Adipocyte (in vitro differentiated cells): ENCODE results near the gene CEP162.
"Not testable (repeated sequence)": the region's sequence is repeated elsewhere in the genome, so short reads cannot be mapped to it uniquely, and the experiment has no call there.

Experiments
- DNase-seq: peaks from one replicate; pipeline ENCODE4 v3.0.0-alpha.2; 2015; ENCODE audit warnings: low read depth
- H3K27me3 ChIP-seq: replicated peaks from 2 replicates; pipeline ENCODE4 v1.7.0; 2013; ENCODE audit warnings: mild to moderate bottlenecking, low read length, moderate library complexity; ENCODE audit not compliant: control insufficient read depth, insufficient read depth
- H3K36me3 ChIP-seq: 2 replicates; pipeline ENCODE4 v1.7.0; 2013; ENCODE audit warnings: low read length, mild to moderate bottlenecking, moderate library complexity; ENCODE audit not compliant: control insufficient read depth, insufficient read depth, severe bottlenecking
- H3K4me1 ChIP-seq: 2 replicates; pipeline ENCODE4 v1.7.0; 2013; ENCODE audit warnings: mild to moderate bottlenecking, low read length, moderate library complexity; ENCODE audit not compliant: control insufficient read depth, insufficient read depth
- H3K4me3 ChIP-seq: 2 replicates; pipeline ENCODE4 v1.7.0; 2013; ENCODE audit warnings: mild to moderate bottlenecking, low read length, moderate library complexity
- H3K9ac ChIP-seq: 2 replicates; pipeline ENCODE4 v1.7.0; 2013; ENCODE audit warnings: mild to moderate bottlenecking, low read length, moderate library complexity
- H3K9me3 ChIP-seq: 2 replicates; pipeline ENCODE4 v1.7.0; 2013; ENCODE audit warnings: mild to moderate bottlenecking, low read length, moderate library complexity; ENCODE audit not compliant: control insufficient read depth

Gene CEP162

GRCh38 chr6:84258268-84258667, 30.8 kb upstream of the CEP162 start:
- no peak overlapping the region for H3K9ac ChIP-seq
- H3K4me1 ChIP-seq, result peaks cover 3% of the 10 kb centered on the region
- peak; percentile 8 for DNase-seq
- H3K4me3 ChIP-seq, result peak overlapping the region; percentile 61
- H3K9me3 ChIP-seq, result no peaks in the 10 kb centered on the region
- no peaks in the 10 kb centered on the region for H3K27me3 ChIP-seq
- H3K36me3 ChIP-seq, result no peaks in the 10 kb centered on the region

DNA sequence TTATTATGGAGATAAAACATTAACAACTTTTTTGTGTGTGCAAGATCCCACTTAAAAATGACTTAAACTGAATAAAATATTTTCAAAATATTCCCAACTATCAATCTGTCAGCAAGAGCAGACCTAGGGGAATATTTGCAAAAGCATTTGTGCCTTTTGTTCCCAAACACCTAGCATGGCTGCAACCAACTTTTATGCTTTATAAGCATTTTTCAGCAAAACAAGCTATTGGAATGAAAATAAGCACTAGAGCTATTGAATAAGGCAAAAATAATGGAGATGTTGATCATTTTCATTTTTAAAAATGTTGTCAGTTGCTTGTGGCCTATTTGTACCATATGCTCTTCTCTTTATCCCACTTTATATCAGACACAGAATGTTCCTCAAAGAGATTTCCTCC, 28.2 kb upstream of the CEP162 start:
- no peaks in the 10 kb centered on the region for H3K36me3 ChIP-seq
- H3K9ac ChIP-seq, result no peak overlapping the region
- no peak overlapping the region for H3K4me3 ChIP-seq
- H3K4me1 ChIP-seq, result peaks cover 3% of the 10 kb centered on the region
- H3K9me3 ChIP-seq, result no peaks in the 10 kb centered on the region
- no peaks in the 10 kb centered on the region for H3K27me3 ChIP-seq
- DNase-seq, result no peak

- H3K36me3 ChIP-seq, result no peaks in the 10 kb centered on the region
- no peaks in the 10 kb centered on the region for H3K27me3 ChIP-seq
- H3K4me3 ChIP-seq, result no peak overlapping the region
- no peak overlapping the region for H3K9ac ChIP-seq
- no peak for DNase-seq
- no peaks in the 10 kb centered on the region for H3K9me3 ChIP-seq
- H3K4me1 ChIP-seq, result peaks cover 2% of the 10 kb centered on the region
Observed at GRCh38 chr6:84253380-84253779, 25.9 kb upstream of the CEP162 start.

DNA sequence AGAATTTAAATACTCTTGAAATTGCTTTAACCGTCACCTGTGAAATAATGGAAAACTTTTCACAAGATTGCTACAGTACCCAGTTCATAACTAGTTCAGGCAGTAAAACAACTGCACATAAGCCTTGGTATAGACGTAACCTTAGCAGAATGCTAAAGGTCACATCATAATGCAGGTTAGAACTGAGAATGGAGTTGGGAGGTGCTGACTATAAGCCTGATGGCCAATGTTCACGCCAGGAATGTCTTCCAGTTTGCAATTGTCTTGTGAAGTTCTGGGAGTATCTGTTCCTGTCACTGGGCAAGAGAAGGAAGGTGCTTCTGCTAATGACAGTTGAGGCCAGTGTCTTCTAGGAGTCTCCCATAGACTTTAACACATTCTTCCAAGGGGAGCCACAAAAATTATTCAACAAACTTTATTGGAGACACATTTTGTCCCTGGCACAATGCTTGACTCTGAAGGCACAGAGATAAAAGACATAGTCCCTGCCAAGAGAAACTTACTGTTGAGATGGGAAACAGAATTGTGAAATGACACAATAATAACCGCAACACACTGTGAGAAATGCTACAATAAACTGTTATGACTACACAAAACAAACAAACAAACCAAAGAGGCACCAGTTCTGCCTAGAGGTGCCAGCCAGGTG, 24.6 kb upstream of the CEP162 start:
- H3K4me1 ChIP-seq, result no peaks in the 10 kb centered on the region
- no peak overlapping the region for H3K9ac ChIP-seq
- H3K4me3 ChIP-seq, result no peak overlapping the region
- H3K9me3 ChIP-seq, result no peaks in the 10 kb centered on the region
- H3K36me3 ChIP-seq, result no peaks in the 10 kb centered on the region
- DNase-seq, result no peak
- no peaks in the 10 kb centered on the region for H3K27me3 ChIP-seq

- H3K9ac ChIP-seq, result no peak overlapping the region
- no peaks in the 10 kb centered on the region for H3K36me3 ChIP-seq
- no peaks in the 10 kb centered on the region for H3K27me3 ChIP-seq
- no peaks in the 10 kb centered on the region for H3K9me3 ChIP-seq
- H3K4me3 ChIP-seq, result no peak overlapping the region
- H3K4me1 ChIP-seq, result no peaks in the 10 kb centered on the region
- no peak for DNase-seq
Observed at GRCh38 chr6:84249724-84250123, 22.3 kb upstream of the CEP162 start.

DNA sequence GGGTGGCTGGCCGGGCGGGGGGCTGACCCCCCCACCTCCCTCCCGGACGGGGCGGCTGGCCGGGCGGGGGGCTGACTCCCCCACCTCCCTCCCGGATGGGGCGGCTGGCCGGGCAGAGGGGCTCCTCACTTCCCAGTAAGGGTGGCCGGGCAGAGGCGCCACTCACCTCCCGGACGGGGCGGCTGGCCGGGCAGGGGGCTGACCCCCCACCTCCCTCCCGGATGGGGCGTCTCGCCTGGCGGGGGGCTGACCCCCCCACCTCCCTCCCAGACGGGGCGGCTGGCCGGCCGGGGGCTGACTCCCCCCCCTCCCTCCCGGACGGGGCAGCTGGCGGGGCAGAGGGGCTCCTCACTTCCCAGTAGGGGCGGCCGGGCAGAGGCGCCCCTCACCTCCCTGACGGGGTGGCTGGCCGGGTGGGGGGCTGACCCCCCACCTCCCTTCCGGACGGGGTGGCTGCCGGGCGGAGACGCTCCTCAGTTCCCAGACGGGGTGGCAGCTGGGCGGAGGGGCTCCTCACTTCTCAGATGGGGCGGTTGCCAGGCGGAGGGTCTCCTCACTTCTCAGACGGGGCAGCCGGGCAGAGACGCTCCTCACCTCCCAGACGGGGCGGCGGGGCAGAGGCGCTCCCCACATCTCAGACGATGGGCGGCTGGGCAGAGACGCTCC, 17.1 kb upstream of the CEP162 start:
- not testable (repeated sequence) for DNase-seq, H3K4me3 ChIP-seq, H3K9ac ChIP-seq, H3K27me3 ChIP-seq, H3K4me1 ChIP-seq, H3K36me3 ChIP-seq, H3K9me3 ChIP-seq

DNA sequence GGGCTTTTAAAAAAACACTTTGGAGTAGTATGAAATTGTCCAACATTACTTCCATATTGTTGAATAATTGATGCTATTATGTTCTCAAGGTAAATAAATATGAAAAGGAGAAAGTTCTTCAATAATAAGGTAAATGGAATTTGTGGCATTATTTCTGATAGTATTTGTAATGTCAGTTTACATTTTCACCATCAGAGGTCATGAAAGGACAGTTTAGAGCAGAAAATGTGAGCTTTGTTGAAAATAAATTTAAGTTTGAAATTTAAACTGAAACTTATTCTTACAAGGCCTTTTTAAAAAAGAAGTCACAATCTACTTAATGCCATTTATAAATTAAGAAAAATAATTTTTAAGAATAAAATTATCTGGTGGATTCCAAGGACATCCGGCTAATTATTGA, 15.8 kb upstream of the CEP162 start:
- DNase-seq, result no peak
- H3K9ac ChIP-seq, result no peak overlapping the region
- H3K4me3 ChIP-seq, result no peak overlapping the region
- H3K27me3 ChIP-seq, result no peaks in the 10 kb centered on the region
- H3K9me3 ChIP-seq, result no peaks in the 10 kb centered on the region
- H3K4me1 ChIP-seq, result no peaks in the 10 kb centered on the region
- H3K36me3 ChIP-seq, result no peaks in the 10 kb centered on the region

- Histone ChIP-seq H3K27me3 (no peaks in the 10 kb centered on the region), H3K4me3 (no peak overlapping the region), H3K9me3 (no peaks in the 10 kb centered on the region), H3K9ac (no peak overlapping the region), H3K36me3 (no peaks in the 10 kb centered on the region), H3K4me1 (no peaks in the 10 kb centered on the region)
- DNase-seq, result no peak
Observed at GRCh38 chr6:84242265-84242664, 14.8 kb upstream of the CEP162 start.

- Histone ChIP-seq H3K9ac (peak overlapping the region; percentile 95), H3K4me1 (peaks cover 18% of the 10 kb centered on the region), H3K4me3 (peak overlapping the region; percentile 97), H3K9me3 (no peaks in the 10 kb centered on the region), H3K36me3 (no peaks in the 10 kb centered on the region), H3K27me3 (peaks cover 6% of the 10 kb centered on the region)
- no peak for DNase-seq
Observed at GRCh38 chr6:84228198-84228543, 728 bp upstream of the CEP162 start.

DNA sequence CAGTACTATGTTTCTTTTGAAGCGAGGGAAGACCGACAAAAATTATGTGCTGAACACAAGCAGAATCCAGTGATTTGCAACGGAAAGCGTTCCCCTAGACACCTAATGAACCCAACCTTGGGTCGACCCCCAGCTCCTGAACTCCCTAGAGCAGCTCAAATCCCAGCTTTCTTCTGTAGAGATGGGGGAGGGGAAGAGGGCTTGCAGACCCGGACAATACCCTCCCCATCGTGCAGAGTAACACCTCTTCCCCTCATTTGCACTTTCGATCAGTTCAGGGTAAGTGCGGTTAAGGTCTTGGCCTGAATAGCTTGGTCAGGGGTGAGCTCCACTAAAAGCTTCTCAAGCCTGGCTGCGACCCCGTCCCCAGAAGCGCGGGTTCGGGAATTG, 404 bp downstream of the CEP162 start:
- H3K27me3 ChIP-seq, result no peaks in the 10 kb centered on the region
- H3K4me1 ChIP-seq, result peaks cover 18% of the 10 kb centered on the region
- peak; percentile 5 for DNase-seq
- H3K4me3 ChIP-seq, result peak overlapping the region; percentile 97
- peak overlapping the region; percentile 95 for H3K9ac ChIP-seq
- H3K36me3 ChIP-seq, result no peaks in the 10 kb centered on the region
- no peaks in the 10 kb centered on the region for H3K9me3 ChIP-seq

GRCh38 chr6:84224251-84224650, 3.2 kb downstream of the CEP162 start:
- H3K36me3 ChIP-seq, result no peaks in the 10 kb centered on the region
- no peaks in the 10 kb centered on the region for H3K9me3 ChIP-seq
- no peak for DNase-seq
- H3K9ac ChIP-seq, result no peak overlapping the region
- H3K4me3 ChIP-seq, result no peak overlapping the region
- H3K27me3 ChIP-seq, result no peaks in the 10 kb centered on the region
- H3K4me1 ChIP-seq, result peaks cover 18% of the 10 kb centered on the region

DNA sequence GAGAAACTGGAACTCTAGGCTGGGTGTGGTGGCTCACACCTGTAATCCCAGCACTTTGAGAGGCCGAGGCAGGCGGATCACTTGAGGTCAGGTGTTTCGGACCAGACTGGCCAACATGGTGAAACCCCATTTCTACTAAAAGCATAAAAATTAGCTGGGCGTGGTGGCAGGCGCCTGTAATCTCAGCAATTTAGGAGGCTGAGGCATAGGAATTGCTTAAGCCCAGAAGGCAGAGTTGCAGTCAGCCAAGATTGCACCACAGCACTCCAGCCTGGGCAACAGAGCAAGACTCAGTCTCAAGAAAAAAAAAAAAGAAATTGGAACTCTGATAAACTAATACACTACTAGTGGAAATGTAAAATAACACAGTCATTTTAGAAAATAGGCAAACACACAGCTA, 3.8 kb downstream of the CEP162 start:
- H3K27me3 ChIP-seq, H3K36me3 ChIP-seq, H3K9me3 ChIP-seq, H3K4me3 ChIP-seq, DNase-seq, H3K9ac ChIP-seq: not testable (repeated sequence)
- peaks cover 18% of the 10 kb centered on the region for H3K4me1 ChIP-seq
